ENCODE data around the gene STAG1. TPM values are rescaled to one million over a fixed set of nuclear protein-coding genes. Genes with fewer than 3 reads are reported as not detected.

The STAG1 gene
- total and polyA plus RNA-seq, 2 donors (not counting 1 experiment from before 2014, with no cell fraction given), result 23.2 to 38.6 TPM

DNA sequence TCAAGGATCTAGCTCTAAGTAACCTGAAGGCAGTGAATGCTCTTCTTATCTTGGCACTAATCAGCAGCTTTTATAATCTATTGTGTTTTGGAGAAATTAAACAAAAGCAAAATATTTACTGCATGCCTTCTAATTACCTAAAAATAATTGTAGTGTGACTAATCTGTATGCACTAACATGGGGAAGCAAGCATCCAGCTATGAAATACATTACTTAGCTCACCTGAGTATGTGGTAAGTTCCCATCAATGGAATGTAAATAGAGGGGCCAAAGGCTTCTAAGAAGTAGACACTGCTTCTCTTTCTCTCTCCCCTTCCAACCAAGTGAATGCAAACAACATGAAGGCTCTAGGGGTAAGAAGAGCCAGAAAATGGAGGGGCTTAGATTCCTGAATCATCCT, 165.6 kb downstream of the STAG1 start:
- no peak for DNase-seq (ENCODE audit: low read depth in 2 of 2)
- Histone ChIP-seq H3K9me3 (ENCODE audit: control insufficient read depth, insufficient read depth, low read depth, low read length) (no peaks in the 10 kb centered on the region), H3K4me3 (replicated peaks in 1 of 4; ENCODE audit: control extremely low read depth in 1 of 4, insufficient read depth in 1 of 4, low read depth in 3 of 4, low read length in 4 of 4) (no peak overlapping the region), H3K27ac (ENCODE audit: insufficient read depth, low read length) (no peak overlapping the region), H4K20me1 (ENCODE audit: control insufficient read depth, extremely low read depth, insufficient read depth, low read length) (no peaks in the 10 kb centered on the region), H3K4me1 (ENCODE audit: control insufficient read depth, extremely low read depth, insufficient read depth, low read length) (no peaks in the 10 kb centered on the region), H3K27me3 (ENCODE audit: control insufficient read depth, insufficient read depth, low read length) (no peaks in the 10 kb centered on the region), H3K36me3 (ENCODE audit: control insufficient read depth, insufficient read depth, low read length) (no peaks in the 10 kb centered on the region), H3K4me2 (ENCODE audit: extremely low read depth, insufficient read depth, low read length) (no peak overlapping the region), H3K9ac (ENCODE audit: insufficient read depth, low read length) (no peak overlapping the region), H2AFZ (ENCODE audit: low read length) (no peak overlapping the region), H3K79me2 (ENCODE audit: control insufficient read depth, insufficient read depth, low read length) (no peaks in the 10 kb centered on the region)
- TF ChIP-seq, protein P1, sequence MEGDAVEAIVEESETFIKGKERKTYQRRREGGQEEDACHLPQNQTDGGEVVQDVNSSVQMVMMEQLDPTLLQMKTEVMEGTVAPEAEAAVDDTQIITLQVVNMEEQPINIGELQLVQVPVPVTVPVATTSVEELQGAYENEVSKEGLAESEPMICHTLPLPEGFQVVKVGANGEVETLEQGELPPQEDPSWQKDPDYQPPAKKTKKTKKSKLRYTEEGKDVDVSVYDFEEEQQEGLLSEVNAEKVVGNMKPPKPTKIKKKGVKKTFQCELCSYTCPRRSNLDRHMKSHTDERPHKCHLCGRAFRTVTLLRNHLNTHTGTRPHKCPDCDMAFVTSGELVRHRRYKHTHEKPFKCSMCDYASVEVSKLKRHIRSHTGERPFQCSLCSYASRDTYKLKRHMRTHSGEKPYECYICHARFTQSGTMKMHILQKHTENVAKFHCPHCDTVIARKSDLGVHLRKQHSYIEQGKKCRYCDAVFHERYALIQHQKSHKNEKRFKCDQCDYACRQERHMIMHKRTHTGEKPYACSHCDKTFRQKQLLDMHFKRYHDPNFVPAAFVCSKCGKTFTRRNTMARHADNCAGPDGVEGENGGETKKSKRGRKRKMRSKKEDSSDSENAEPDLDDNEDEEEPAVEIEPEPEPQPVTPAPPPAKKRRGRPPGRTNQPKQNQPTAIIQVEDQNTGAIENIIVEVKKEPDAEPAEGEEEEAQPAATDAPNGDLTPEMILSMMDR (conservative IDR thresholded peaks at IDR 0.05 in 1 of 2, IDR thresholded peaks at IDR 0.05 in 1 of 2; ENCODE audit: low read depth in 1 of 2, low read length in 2 of 2), result no peak
- TF ChIP-seq EZH2 (IDR thresholded peaks at IDR 0.05; ENCODE audit: low read length, missing control alignments), result no peak

GRCh38 chr3:136584728-136585127, 167.4 kb downstream of the STAG1 start:
- Histone ChIP-seq H3K9me3 (ENCODE audit: control insufficient read depth, insufficient read depth, low read depth, low read length) (no peaks in the 10 kb centered on the region), H3K27ac (ENCODE audit: insufficient read depth, low read length) (no peak overlapping the region), H3K9ac (ENCODE audit: insufficient read depth, low read length) (no peak overlapping the region), H3K4me3 (replicated peaks in 1 of 4; ENCODE audit: control extremely low read depth in 1 of 4, insufficient read depth in 1 of 4, low read depth in 3 of 4, low read length in 4 of 4) (no peak overlapping the region), H3K27me3 (ENCODE audit: control insufficient read depth, insufficient read depth, low read length) (no peaks in the 10 kb centered on the region), H3K4me1 (ENCODE audit: control insufficient read depth, extremely low read depth, insufficient read depth, low read length) (no peaks in the 10 kb centered on the region), H2AFZ (ENCODE audit: low read length) (no peak overlapping the region), H3K4me2 (ENCODE audit: extremely low read depth, insufficient read depth, low read length) (no peak overlapping the region), H3K79me2 (ENCODE audit: control insufficient read depth, insufficient read depth, low read length) (no peaks in the 10 kb centered on the region), H4K20me1 (ENCODE audit: control insufficient read depth, extremely low read depth, insufficient read depth, low read length) (no peaks in the 10 kb centered on the region), H3K36me3 (ENCODE audit: control insufficient read depth, insufficient read depth, low read length) (no peaks in the 10 kb centered on the region)
- DNase-seq (ENCODE audit: low read depth in 2 of 2), result peak; percentile 7 to 21
- TF ChIP-seq, protein P1 (conservative IDR thresholded peaks at IDR 0.05 in 1 of 2, IDR thresholded peaks at IDR 0.05 in 1 of 2; ENCODE audit: low read depth in 1 of 2, low read length in 2 of 2), result no peak
- TF ChIP-seq EZH2 (IDR thresholded peaks at IDR 0.05; ENCODE audit: low read length, missing control alignments), result no peak

GRCh38 chr3:136583823-136584222, 168.4 kb downstream of the STAG1 start:
- no peak overlapping the region for H3K4me2 ChIP-seq (ENCODE audit: extremely low read depth, insufficient read depth, low read length)
- no peaks in the 10 kb centered on the region for H3K9me3 ChIP-seq (ENCODE audit: control insufficient read depth, insufficient read depth, low read depth, low read length)
- no peak overlapping the region for H3K4me3 ChIP-seq (replicated peaks in 1 of 4; ENCODE audit: control extremely low read depth in 1 of 4, insufficient read depth in 1 of 4, low read depth in 3 of 4, low read length in 4 of 4)
- no peak for DNase-seq (ENCODE audit: low read depth in 2 of 2)
- H3K27me3 ChIP-seq (ENCODE audit: control insufficient read depth, insufficient read depth, low read length), result no peaks in the 10 kb centered on the region
- no peak for TF ChIP-seq EZH2 (IDR thresholded peaks at IDR 0.05; ENCODE audit: low read length, missing control alignments)
- TF ChIP-seq, protein P1 (conservative IDR thresholded peaks at IDR 0.05 in 1 of 2, IDR thresholded peaks at IDR 0.05 in 1 of 2; ENCODE audit: low read depth in 1 of 2, low read length in 2 of 2), result no peak
- H3K9ac ChIP-seq (ENCODE audit: insufficient read depth, low read length), result no peak overlapping the region
- no peaks in the 10 kb centered on the region for H3K36me3 ChIP-seq (ENCODE audit: control insufficient read depth, insufficient read depth, low read length)
- H3K79me2 ChIP-seq (ENCODE audit: control insufficient read depth, insufficient read depth, low read length), result no peaks in the 10 kb centered on the region
- H4K20me1 ChIP-seq (ENCODE audit: control insufficient read depth, extremely low read depth, insufficient read depth, low read length), result no peaks in the 10 kb centered on the region
- H3K4me1 ChIP-seq (ENCODE audit: control insufficient read depth, extremely low read depth, insufficient read depth, low read length), result no peaks in the 10 kb centered on the region
- H3K27ac ChIP-seq (ENCODE audit: insufficient read depth, low read length), result no peak overlapping the region
- H2AFZ ChIP-seq (ENCODE audit: low read length), result no peak overlapping the region

All from fibroblast of lung (primary cell).